Measurements from ENCODE around the gene CDC16. TPM values are rescaled to one million over a fixed set of nuclear protein-coding genes. Genes with fewer than 3 reads are reported as not detected.

Gene CDC16
- total RNA-seq, 2 experiments from 2014 or later = 83.5 to 90.8 TPM

- POLR2A ChIA-PET = no interaction called here
- Mint-ChIP-seq H3K27me3 (no peaks in the 10 kb centered on the region), H3K4me1 (peaks cover 46% of the 10 kb centered on the region)
Observed at GRCh38 chr13:114228176-114228575, 6.5 kb upstream of the CDC16 start.

DNA sequence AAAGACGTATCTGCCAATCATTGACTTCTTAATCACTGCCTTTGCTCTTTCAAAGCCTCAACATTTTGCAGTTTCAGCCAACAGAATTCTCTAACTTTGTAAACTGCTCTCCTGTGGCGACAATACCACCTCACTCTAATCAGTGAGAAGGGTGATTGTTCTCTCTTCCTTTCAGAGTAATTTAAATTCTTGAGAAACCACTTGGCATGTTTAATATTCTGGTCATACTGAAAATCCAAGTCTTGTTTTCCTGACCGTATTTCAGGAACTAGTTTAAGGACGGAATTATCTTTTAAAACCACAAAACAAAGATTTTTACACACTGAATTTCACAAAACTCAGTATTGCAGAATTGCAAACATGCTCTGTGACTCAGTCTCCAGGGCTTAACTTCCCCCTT, 5.2 kb upstream of the CDC16 start:
- ChIA-PET POLR2A (no interaction called here), CTCF (interaction anchor here (0.5 to 1.2 kb wide), 4 partner anchors 8 to 162 kb away, joined by 3 to 4 read pairs (median 4); no protein-coding TSS in a partner anchor)
- H3K27me3 Mint-ChIP-seq = no peaks in the 10 kb centered on the region
- intact Hi-C loops (cut with DNase I, micrococcal nuclease) = loop anchor here in 1 of 2 experiments (5.0 kb wide), 1 partner anchor 162 kb away; no protein-coding TSS in a partner anchor
- peaks cover 1% of the 10 kb centered on the region for H3K9me3 Mint-ChIP-seq (ENCODE audit: low read depth)
- DNase-seq (no peak), ATAC-seq (no peak)
- no peaks in the 10 kb centered on the region for H3K36me3 Mint-ChIP-seq (ENCODE audit: low read depth)
- no peak overlapping the region for H3K4me3 Mint-ChIP-seq
- H3K27ac Mint-ChIP-seq = no peak overlapping the region
- H3K4me1 Mint-ChIP-seq = peaks cover 45% of the 10 kb centered on the region

More at GRCh38 chr13:114228176-114228575, 6.5 kb upstream of the CDC16 start:
- no peak for ATAC-seq
- no peak overlapping the region for H3K27ac Mint-ChIP-seq
- CTCF ChIA-PET = interaction anchor here (0.6 to 2.1 kb wide), 4 partner anchors 20 to 189 kb away, joined by 3 to 7 read pairs (median 3); no protein-coding TSS in a partner anchor
- no peaks in the 10 kb centered on the region for H3K9me3 Mint-ChIP-seq (ENCODE audit: low read depth)
- H3K4me3 Mint-ChIP-seq = no peak overlapping the region
- DNase-seq = no peak
- intact Hi-C loops (cut with DNase I, micrococcal nuclease) = loop anchor here in 1 of 2 experiments (5.0 kb wide), 1 partner anchor 161 kb away; no protein-coding TSS in a partner anchor
- H3K36me3 Mint-ChIP-seq (ENCODE audit: low read depth) = no peaks in the 10 kb centered on the region

DNA sequence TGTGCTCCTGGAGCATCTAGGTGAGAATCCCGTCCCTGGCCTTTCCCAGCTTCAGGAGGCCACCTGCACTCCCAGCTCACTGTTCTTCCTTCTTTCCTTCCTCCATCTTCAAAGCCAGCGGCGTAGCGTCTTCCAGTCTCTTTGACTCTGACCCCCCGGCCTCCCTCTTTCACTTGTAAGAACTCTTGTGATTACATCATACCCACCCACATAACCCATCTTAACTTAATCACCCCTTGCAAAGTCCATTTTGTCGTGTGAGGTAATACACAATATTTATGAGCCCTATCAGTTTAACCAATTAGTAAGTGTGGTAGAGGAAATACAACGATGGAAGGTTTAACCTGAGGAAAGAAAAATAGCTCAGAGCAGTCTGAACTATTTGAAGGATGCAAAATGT, 4.6 kb upstream of the CDC16 start:
- H3K27ac Mint-ChIP-seq = no peak overlapping the region
- CTCF ChIA-PET = interaction anchor here (0.7 to 1.0 kb wide), 2 partner anchors 84 to 163 kb away, joined by 3 to 4 read pairs; no protein-coding TSS in a partner anchor
- intact Hi-C loops (cut with DNase I, micrococcal nuclease) = no loop called here
- ATAC-seq = no peak
- no peak overlapping the region for H3K4me3 Mint-ChIP-seq
- H3K27me3 Mint-ChIP-seq = no peaks in the 10 kb centered on the region
- POLR2A ChIA-PET = no interaction called here
- DNase-seq = no peak
- H3K9me3 Mint-ChIP-seq (ENCODE audit: low read depth) = peaks cover 1% of the 10 kb centered on the region
- no peaks in the 10 kb centered on the region for H3K36me3 Mint-ChIP-seq (ENCODE audit: low read depth)
- peaks cover 40% of the 10 kb centered on the region for H3K4me1 Mint-ChIP-seq

DNA sequence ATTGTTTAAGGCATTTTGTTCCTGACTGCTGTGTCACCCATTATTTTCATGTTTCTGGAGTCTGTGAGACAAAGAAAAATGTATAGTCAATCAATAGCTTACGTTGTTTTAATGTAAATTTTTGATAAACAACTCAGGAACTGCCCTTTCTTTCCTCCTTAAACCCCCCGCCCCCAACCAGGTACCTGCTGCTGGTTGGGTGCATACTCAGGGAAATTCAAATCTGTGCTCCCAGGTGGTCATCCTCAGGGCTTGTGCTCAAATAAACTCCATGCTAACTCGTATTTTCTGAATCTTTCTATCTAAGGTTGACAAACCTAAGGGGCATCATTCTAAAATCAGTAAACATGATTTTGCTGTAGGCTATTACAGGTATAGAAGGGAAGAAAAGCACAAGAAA, 4.1 kb upstream of the CDC16 start:
- Mint-ChIP-seq H3K4me1 (peaks cover 41% of the 10 kb centered on the region), H3K27me3 (no peaks in the 10 kb centered on the region), H3K4me3 (no peak overlapping the region), H3K36me3 (ENCODE audit: low read depth) (peaks cover 4% of the 10 kb centered on the region), H3K9me3 (ENCODE audit: low read depth) (peaks cover 1% of the 10 kb centered on the region), H3K27ac (peak overlapping the region; percentile 35)
- DNase-seq = no peak
- ChIA-PET CTCF (no interaction called here), POLR2A (no interaction called here)
- ATAC-seq = no peak
- intact Hi-C loops (cut with DNase I, micrococcal nuclease) = no loop called here

- intact Hi-C loops (cut with DNase I, micrococcal nuclease) = no loop called here
- H3K4me1 Mint-ChIP-seq = peaks cover 39% of the 10 kb centered on the region
- H3K27me3 Mint-ChIP-seq = no peaks in the 10 kb centered on the region
- ATAC-seq = no peak
- H3K9me3 Mint-ChIP-seq (ENCODE audit: low read depth) = peaks cover 1% of the 10 kb centered on the region
- no peak overlapping the region for H3K27ac Mint-ChIP-seq
- ChIA-PET POLR2A (no interaction called here), CTCF (no interaction called here)
- H3K36me3 Mint-ChIP-seq (ENCODE audit: low read depth) = peaks cover 12% of the 10 kb centered on the region
- DNase-seq = no peak
- H3K4me3 Mint-ChIP-seq = no peak overlapping the region
Observed at GRCh38 chr13:114231886-114232285, 2.8 kb upstream of the CDC16 start.

GRCh38 chr13:114234266-114234644, 442 bp upstream of the CDC16 start:
- Mint-ChIP-seq H3K4me1 (peaks cover 40% of the 10 kb centered on the region), H3K27me3 (no peaks in the 10 kb centered on the region), H3K4me3 (peak overlapping the region; percentile 85), H3K27ac (peak overlapping the region; percentile 95), H3K36me3 (ENCODE audit: low read depth) (peaks cover 31% of the 10 kb centered on the region), H3K9me3 (ENCODE audit: low read depth) (peaks cover 1% of the 10 kb centered on the region)
- CTCF ChIA-PET = no interaction called here
- POLR2A ChIA-PET = no interaction called here
- intact Hi-C loops (cut with DNase I, micrococcal nuclease) = loop anchor here (1.0 to 2.0 kb wide), 7 partner anchors 47 to 649 kb away; partner anchors contain the start of genes CHAMP1 (in 1 of the 2), TFDP1 (in 1 of the 2) and UPF3A (in 1 of the 2)
- ATAC-seq = no peak
- no peak for DNase-seq

DNA sequence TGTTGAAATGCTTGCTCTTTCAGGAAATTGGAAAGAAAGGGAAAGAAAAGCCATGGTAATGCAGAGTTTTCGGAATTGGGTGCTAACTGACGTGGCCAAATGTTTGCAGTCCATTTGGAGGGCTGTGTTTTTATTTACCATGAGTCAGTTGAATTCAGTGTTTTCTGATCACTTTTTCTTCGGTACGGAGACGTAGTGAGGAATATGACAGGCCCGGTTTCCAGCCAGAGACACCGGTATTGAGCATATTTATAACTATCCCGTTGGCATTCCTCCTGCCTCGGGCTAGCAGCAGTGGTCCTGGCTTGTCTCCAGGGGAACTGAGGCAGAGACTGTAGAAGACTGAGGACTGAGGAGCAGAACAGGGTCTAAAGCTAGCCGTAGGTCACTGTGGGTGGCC, 1.0 kb downstream of the CDC16 start:
- DNase-seq = no peak
- POLR2A ChIA-PET = interaction anchor here (0.7 kb wide), 1 partner anchor 283 kb away, joined by 3 read pairs; no protein-coding TSS in a partner anchor

DNA sequence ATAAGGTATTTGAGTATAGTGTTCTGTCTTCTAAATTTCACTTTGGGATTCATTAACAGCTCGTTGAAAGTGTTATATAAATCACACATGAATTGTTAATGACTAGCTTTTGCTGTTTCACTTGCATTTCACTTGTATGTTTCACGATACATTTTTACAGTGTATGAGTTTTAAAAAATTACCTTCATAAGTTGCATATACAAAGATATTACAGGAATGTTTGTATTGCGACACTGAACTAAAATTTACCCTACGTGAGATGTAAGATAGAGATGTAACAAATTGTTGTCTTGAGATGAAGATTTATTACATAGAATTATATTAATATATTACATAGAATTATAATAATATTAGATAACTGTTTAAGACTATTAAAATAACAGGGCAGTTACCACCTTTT, 1.5 kb downstream of the CDC16 start:
- CTCF ChIA-PET = interaction anchor here (0.8 to 1.5 kb wide), 4 partner anchors 10 to 106 kb away, joined by 3 to 5 read pairs (median 4); no protein-coding TSS in a partner anchor
- no peak for DNase-seq
- Mint-ChIP-seq H3K4me1 (peaks cover 35% of the 10 kb centered on the region), H3K27me3 (no peaks in the 10 kb centered on the region), H3K27ac (peak overlapping the region; percentile 81), H3K4me3 (peak overlapping the region; percentile 85), H3K9me3 (ENCODE audit: low read depth) (peaks cover 1% of the 10 kb centered on the region), H3K36me3 (ENCODE audit: low read depth) (peaks cover 43% of the 10 kb centered on the region)
- intact Hi-C loops (cut with DNase I, micrococcal nuclease) = no loop called here
- POLR2A ChIA-PET = interaction anchor here (0.6 kb wide), 1 partner anchor 24 kb away, joined by 3 read pairs; no protein-coding TSS in a partner anchor
- ATAC-seq = no peak

More for the DNA sequence above, 1.0 kb downstream of the CDC16 start:
- CTCF ChIA-PET = interaction anchor here (1.0 to 1.5 kb wide), 3 partner anchors 10 to 107 kb away, joined by 3 to 4 read pairs (median 3); no protein-coding TSS in a partner anchor
- Mint-ChIP-seq H3K27ac (peak overlapping the region; percentile 81), H3K36me3 (ENCODE audit: low read depth) (peaks cover 38% of the 10 kb centered on the region), H3K27me3 (no peaks in the 10 kb centered on the region), H3K4me3 (peak overlapping the region; percentile 85), H3K4me1 (peaks cover 34% of the 10 kb centered on the region), H3K9me3 (ENCODE audit: low read depth) (peaks cover 1% of the 10 kb centered on the region)
- intact Hi-C loops (cut with DNase I, micrococcal nuclease) = loop anchor here (2.0 kb wide), 4 partner anchors 171 to 651 kb away; partner anchors contain the start of gene TFDP1 (in 1 of the 2)
- no peak for ATAC-seq

DNA sequence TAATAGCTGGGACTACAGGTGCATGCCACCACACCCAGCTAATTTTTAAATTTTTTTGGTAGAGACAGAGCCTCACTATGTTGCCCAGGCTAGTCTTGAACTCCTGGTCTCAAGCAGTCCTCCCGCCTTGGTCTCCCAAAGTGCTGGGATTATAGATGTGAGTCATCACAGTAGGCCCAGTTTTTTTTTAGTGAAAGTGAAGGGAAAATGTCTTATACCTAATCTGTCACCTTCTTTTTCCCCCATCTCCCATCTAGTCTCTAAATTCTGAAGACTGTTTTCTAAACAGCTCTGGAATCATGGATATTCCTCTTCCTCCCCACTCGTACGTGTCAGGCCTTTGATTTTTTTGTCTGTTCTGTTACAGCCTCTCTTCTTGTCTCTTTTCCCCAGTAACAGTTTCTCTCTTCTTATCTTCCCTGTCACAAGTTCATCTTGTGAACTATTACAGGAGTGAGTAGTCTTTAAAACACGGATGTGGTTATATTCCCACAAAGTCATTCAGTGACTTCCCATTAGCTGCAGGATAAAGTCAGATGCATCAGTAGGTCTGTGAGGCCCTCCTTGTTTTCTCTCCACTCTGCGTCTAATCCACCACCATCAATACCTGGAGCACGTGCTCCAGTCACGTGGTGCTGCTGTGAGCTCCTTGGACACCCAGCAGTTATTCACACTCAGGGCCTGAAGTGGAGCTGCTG, 2.9 kb downstream of the CDC16 start:
- DNase-seq (no peak), ATAC-seq (no peak)
- Mint-ChIP-seq H3K9me3 (ENCODE audit: low read depth) (peaks cover 1% of the 10 kb centered on the region), H3K27ac (peak overlapping the region; percentile 28), H3K4me3 (no peak overlapping the region), H3K36me3 (ENCODE audit: low read depth) (peaks cover 56% of the 10 kb centered on the region), H3K4me1 (peaks cover 36% of the 10 kb centered on the region), H3K27me3 (no peaks in the 10 kb centered on the region)
- intact Hi-C loops (cut with DNase I, micrococcal nuclease) = no loop called here
- ChIA-PET POLR2A (no interaction called here), CTCF (interaction anchor here (0.7 to 1.5 kb wide), 4 partner anchors 9 to 105 kb away, joined by 3 to 4 read pairs (median 3); no protein-coding TSS in a partner anchor)

DNA sequence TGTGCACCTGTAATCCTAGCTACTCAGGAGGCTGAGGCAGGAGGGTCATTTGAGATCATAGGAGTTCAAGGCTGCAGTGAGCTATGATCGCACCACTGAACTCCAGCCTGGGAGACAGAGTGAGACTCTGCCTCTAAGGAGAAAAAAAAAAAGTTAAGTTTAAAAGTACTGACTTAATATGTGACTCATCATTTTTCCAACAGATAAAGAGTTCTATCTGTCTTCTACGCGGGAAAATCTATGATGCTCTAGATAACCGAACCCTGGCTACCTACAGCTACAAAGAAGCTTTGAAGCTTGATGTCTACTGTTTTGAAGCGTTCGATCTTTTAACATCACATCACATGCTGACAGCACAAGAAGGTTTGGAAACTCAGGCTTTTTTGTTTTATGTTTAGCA, 7.2 kb downstream of the CDC16 start:
- no peaks in the 10 kb centered on the region for H3K27me3 Mint-ChIP-seq
- POLR2A ChIA-PET = no interaction called here
- intact Hi-C loops (cut with DNase I, micrococcal nuclease) = no loop called here

GRCh38 chr13:114243971-114244370, 9.3 kb downstream of the CDC16 start:
- no peak for DNase-seq
- no peak for ATAC-seq
- POLR2A ChIA-PET = no interaction called here
- intact Hi-C loops (cut with DNase I, micrococcal nuclease) = loop anchor here in 1 of 2 experiments (2.0 kb wide), 1 partner anchor 15 kb away; no protein-coding TSS in a partner anchor
- Mint-ChIP-seq H3K4me1 (peaks cover 4% of the 10 kb centered on the region), H3K9me3 (ENCODE audit: low read depth) (no peaks in the 10 kb centered on the region), H3K36me3 (ENCODE audit: low read depth) (peaks cover 77% of the 10 kb centered on the region), H3K27ac (no peak overlapping the region), H3K4me3 (no peak overlapping the region), H3K27me3 (no peaks in the 10 kb centered on the region)
- CTCF ChIA-PET = no interaction called here

More for the DNA sequence above, 7.2 kb downstream of the CDC16 start:
- CTCF ChIA-PET = no interaction called here
- no peak overlapping the region for H3K4me3 Mint-ChIP-seq
- no peak overlapping the region for H3K27ac Mint-ChIP-seq
- peaks cover 11% of the 10 kb centered on the region for H3K4me1 Mint-ChIP-seq
- DNase-seq = no peak
- no peaks in the 10 kb centered on the region for H3K9me3 Mint-ChIP-seq (ENCODE audit: low read depth)
- no peak for ATAC-seq
- peaks cover 81% of the 10 kb centered on the region for H3K36me3 Mint-ChIP-seq (ENCODE audit: low read depth)

Data from activated CD4-positive, alpha-beta T cell treated with anti-CD3 and anti-CD28 coated beads for 36 hours (primary cell).